Loucy (cell line): Measurements from ENCODE around the gene DCDC1.

Experiments
- H2AFZ ChIP-seq: fragments of 200-600 bp; sonication (generic); 2 replicates; pipeline ENCODE4 v1.6.0; 2016; ENCODE audit warnings: antibody characterized with exemption, mild to moderate bottlenecking, low read length, moderate library complexity
- H3F3A ChIP-seq: fragments of 200-600 bp; 2 replicates; pipeline ENCODE4 v1.6.0; 2016; ENCODE audit warnings: antibody characterized with exemption, low read depth, mild to moderate bottlenecking
- H3K27me3 ChIP-seq: fragments of 200-600 bp; sonication (generic); 2 replicates; pipeline ENCODE4 v1.6.1; 2014; ENCODE audit warnings: low read length, mild to moderate bottlenecking; ENCODE audit not compliant: insufficient read depth, poor library complexity, severe bottlenecking
- H3K36me3 ChIP-seq: fragments of 200-600 bp; sonication (generic); 2 replicates; pipeline ENCODE4 v1.6.1; 2016; ENCODE audit warnings: low read length; ENCODE audit not compliant: insufficient read depth
- H3K4me1 ChIP-seq: fragments of 200-600 bp; sonication (generic); 2 replicates; pipeline ENCODE4 v1.5.1; 2014; ENCODE audit warnings: low read length, mild to moderate bottlenecking; ENCODE audit not compliant: insufficient read depth, poor library complexity, severe bottlenecking
- H3K4me2 ChIP-seq: fragments of 200-600 bp; sonication (generic); 2 replicates; pipeline ENCODE4 v1.6.0; 2014; ENCODE audit warnings: antibody characterized with exemption, low read length, low read depth, mild to moderate bottlenecking; ENCODE audit not compliant: poor library complexity, severe bottlenecking
- H3K4me3 ChIP-seq: fragments of 200-600 bp; sonication (generic); 2 replicates; pipeline ENCODE4 v1.5.1; 2014; ENCODE audit warnings: low read length, mild to moderate bottlenecking, mixed read lengths; ENCODE audit not compliant: poor library complexity, severe bottlenecking
- H3K79me2 ChIP-seq: fragments of 200-600 bp; sonication (generic); 2 replicates; pipeline ENCODE4 v1.6.1; 2014; ENCODE audit warnings: low read length; ENCODE audit not compliant: insufficient read depth
- H3K9ac ChIP-seq: fragments of 200-600 bp; sonication (generic); 2 replicates; pipeline ENCODE4 v1.6.0; 2014; ENCODE audit warnings: mild to moderate bottlenecking, low read depth, low read length, moderate library complexity; ENCODE audit not compliant: poor library complexity, severe bottlenecking
- H3K9me2 ChIP-seq: fragments of 200-600 bp; sonication (generic); replicated peaks from 2 replicates; pipeline ENCODE4 v1.6.1; 2016; ENCODE audit warnings: low read depth, low read length, mixed read lengths
- H3K9me3 ChIP-seq: fragments of 200-600 bp; sonication (generic); 2 replicates; pipeline ENCODE4 v1.6.1; 2014; ENCODE audit warnings: mild to moderate bottlenecking, antibody characterized with exemption, low read length, low read depth; ENCODE audit not compliant: insufficient read depth
- H4K20me1 ChIP-seq: fragments of 200-600 bp; sonication (generic); 2 replicates; pipeline ENCODE4 v1.6.0; 2014; ENCODE audit warnings: antibody characterized with exemption, low read length, mild to moderate bottlenecking; ENCODE audit not compliant: insufficient read depth, poor library complexity, severe bottlenecking
- CTCF ChIP-seq: fragments of 200-600 bp; sonication (generic); conservative IDR thresholded peaks from 2 replicates; pipeline ENCODE4 v1.5.1; 2014; ENCODE audit warnings: mild to moderate bottlenecking, antibody characterized with exemption, low read length
- EZH2phosphoT487 ChIP-seq: fragments of 200-600 bp; IDR thresholded peaks from 2 replicates; pipeline ENCODE4 v1.6.1; 2018; ENCODE audit warnings: antibody characterized with exemption, mild to moderate bottlenecking, moderate library complexity, borderline replicate concordance

The DCDC1 gene

GRCh38 chr11:31022080-31022479, 347.5 kb downstream of the DCDC1 start:
- no peak for TF ChIP-seq EZH2phosphoT487
- TF ChIP-seq CTCF: no peak
- H3K4me3 ChIP-seq: no peak overlapping the region
- no peaks in the 10 kb centered on the region for H3K9me3 ChIP-seq
- H4K20me1 ChIP-seq: no peaks in the 10 kb centered on the region
- no peaks in the 10 kb centered on the region for H3K9me2 ChIP-seq
- H3K27me3 ChIP-seq: no peaks in the 10 kb centered on the region
- H2AFZ ChIP-seq: no peak overlapping the region
- H3K36me3 ChIP-seq: no peaks in the 10 kb centered on the region
- no peak overlapping the region for H3K9ac ChIP-seq
- H3F3A ChIP-seq: no peaks in the 10 kb centered on the region
- H3K4me2 ChIP-seq: no peak overlapping the region
- no peaks in the 10 kb centered on the region for H3K4me1 ChIP-seq
- H3K79me2 ChIP-seq: no peaks in the 10 kb centered on the region

- H3K79me2 ChIP-seq: no peaks in the 10 kb centered on the region
- TF ChIP-seq CTCF (no peak), EZH2phosphoT487 (no peak)
- no peak overlapping the region for H3K4me2 ChIP-seq
- H2AFZ ChIP-seq: no peak overlapping the region
- no peaks in the 10 kb centered on the region for H4K20me1 ChIP-seq
- no peaks in the 10 kb centered on the region for H3K4me1 ChIP-seq
- no peaks in the 10 kb centered on the region for H3K9me2 ChIP-seq
- no peak overlapping the region for H3K4me3 ChIP-seq
- no peaks in the 10 kb centered on the region for H3F3A ChIP-seq
- H3K9ac ChIP-seq: no peak overlapping the region
- no peaks in the 10 kb centered on the region for H3K9me3 ChIP-seq
- H3K27me3 ChIP-seq: no peaks in the 10 kb centered on the region
- H3K36me3 ChIP-seq: no peaks in the 10 kb centered on the region
Measured at GRCh38 chr11:31019786-31020185, 349.8 kb downstream of the DCDC1 start.

GRCh38 chr11:31005202-31005601, 364.3 kb downstream of the DCDC1 start:
- no peaks in the 10 kb centered on the region for H4K20me1 ChIP-seq
- H2AFZ ChIP-seq: no peak overlapping the region
- no peak overlapping the region for H3K9ac ChIP-seq
- H3K4me3 ChIP-seq: no peak overlapping the region
- H3K9me3 ChIP-seq: no peaks in the 10 kb centered on the region
- H3K9me2 ChIP-seq: no peaks in the 10 kb centered on the region
- H3K79me2 ChIP-seq: no peaks in the 10 kb centered on the region
- H3K27me3 ChIP-seq: no peaks in the 10 kb centered on the region
- no peaks in the 10 kb centered on the region for H3K4me1 ChIP-seq
- no peak overlapping the region for H3K4me2 ChIP-seq
- H3F3A ChIP-seq: no peaks in the 10 kb centered on the region
- no peaks in the 10 kb centered on the region for H3K36me3 ChIP-seq
- TF ChIP-seq EZH2phosphoT487 (no peak), CTCF (no peak)
